ENCODE measurements around the gene SOX6. TPM values are rescaled to one million over a fixed set of nuclear protein-coding genes. Genes with fewer than 3 reads are reported as not detected.

Gene SOX6
- total and polyA plus RNA-seq, 2 experiments from 2014 or later, result 0.03 to 0.66 TPM

DNA sequence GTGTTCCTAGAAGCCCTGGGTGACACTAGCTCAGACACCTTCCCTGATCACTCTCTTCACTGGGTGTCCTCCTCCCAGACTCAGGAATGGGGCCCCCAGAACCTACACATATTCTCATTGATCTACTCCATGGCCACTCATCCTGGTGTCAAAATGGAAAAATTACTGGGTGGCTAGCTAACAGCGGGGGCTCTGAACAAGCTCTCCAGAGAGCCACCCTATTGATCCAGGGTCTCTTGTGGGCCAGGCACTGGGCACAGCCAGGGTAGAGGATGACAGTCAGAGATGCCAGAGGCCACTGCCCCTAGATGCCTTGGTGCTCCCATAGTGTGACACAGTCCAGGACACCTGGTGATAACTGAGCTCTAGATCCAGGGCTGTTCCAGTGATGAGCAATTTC lies 393.1 kb downstream of the SOX6 start:
- no peak for DNase-seq (ENCODE audit: low spot score)
- no peak overlapping the region for H3K27ac ChIP-seq (ENCODE audit: low read depth)

GRCh38 chr11:15958910-15959309 lies 397.4 kb downstream of the SOX6 start:
- Histone ChIP-seq H4K20me1 (replicated peaks; ENCODE audit: insufficient read depth) (no peaks in the 10 kb centered on the region), H3K36me3 (ENCODE audit: insufficient read depth) (no peaks in the 10 kb centered on the region), H2AFZ (no peak overlapping the region), H3K4me1 (ENCODE audit: insufficient read depth) (no peaks in the 10 kb centered on the region), H3K27ac (ENCODE audit: low read depth) (no peak overlapping the region), H3K4me3 (no peak overlapping the region), H3F3A (replicated peaks; ENCODE audit: low read depth) (no peaks in the 10 kb centered on the region), H3K27me3 (ENCODE audit: insufficient read depth) (no peaks in the 10 kb centered on the region), H3K9me2 (ENCODE audit: insufficient read depth) (no peaks in the 10 kb centered on the region), H3K4me2 (no peak overlapping the region), H3K79me2 (replicated peaks; ENCODE audit: insufficient read depth) (no peaks in the 10 kb centered on the region)
- ATAC-seq (no peak), DNase-seq (ENCODE audit: low spot score) (no peak)
- TF ChIP-seq POLR2AphosphoS5 (IDR thresholded peaks at IDR 0.05; ENCODE audit: low read depth) (no peak), EZH2 (IDR thresholded peaks at IDR 0.05; ENCODE audit: low read depth, unreplicated experiment) (no peak), NANOG (IDR thresholded peaks at IDR 0.05; ENCODE audit: borderline replicate concordance) (no peak)
- TF ChIP-seq, protein P1, sequence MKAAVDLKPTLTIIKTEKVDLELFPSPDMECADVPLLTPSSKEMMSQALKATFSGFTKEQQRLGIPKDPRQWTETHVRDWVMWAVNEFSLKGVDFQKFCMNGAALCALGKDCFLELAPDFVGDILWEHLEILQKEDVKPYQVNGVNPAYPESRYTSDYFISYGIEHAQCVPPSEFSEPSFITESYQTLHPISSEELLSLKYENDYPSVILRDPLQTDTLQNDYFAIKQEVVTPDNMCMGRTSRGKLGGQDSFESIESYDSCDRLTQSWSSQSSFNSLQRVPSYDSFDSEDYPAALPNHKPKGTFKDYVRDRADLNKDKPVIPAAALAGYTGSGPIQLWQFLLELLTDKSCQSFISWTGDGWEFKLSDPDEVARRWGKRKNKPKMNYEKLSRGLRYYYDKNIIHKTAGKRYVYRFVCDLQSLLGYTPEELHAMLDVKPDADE (IDR thresholded peaks at IDR 0.05), result no peak
- Mint-ChIP-seq H3K4me3 (no peak overlapping the region), H3K27ac (no peak overlapping the region), H3K4me1 (no peaks in the 10 kb centered on the region), H3K36me3 (ENCODE audit: low read depth) (no peaks in the 10 kb centered on the region), H3K9me3 (no peaks in the 10 kb centered on the region), H3K27me3 (ENCODE audit: insufficient read depth, low read depth, poor library complexity) (peaks cover 3% of the 10 kb centered on the region)

More for the DNA sequence above, 393.1 kb downstream of the SOX6 start:
- Histone ChIP-seq H3K4me3 (no peak overlapping the region), H3K79me2 (replicated peaks; ENCODE audit: insufficient read depth) (no peaks in the 10 kb centered on the region), H3K36me3 (ENCODE audit: insufficient read depth) (no peaks in the 10 kb centered on the region), H3F3A (replicated peaks; ENCODE audit: low read depth) (no peaks in the 10 kb centered on the region), H3K4me1 (ENCODE audit: insufficient read depth) (peaks cover 2% of the 10 kb centered on the region; the same call in 1 of the 2 replicates), H3K4me2 (no peak overlapping the region), H2AFZ (no peak overlapping the region), H3K27me3 (ENCODE audit: insufficient read depth) (no peaks in the 10 kb centered on the region), H3K9me2 (ENCODE audit: insufficient read depth) (0 out of 2 replicates have a peak, but pooled peaks cover 3% of the 10 kb centered on the region), H4K20me1 (replicated peaks; ENCODE audit: insufficient read depth) (no peaks in the 10 kb centered on the region)
- H3K9me3 Mint-ChIP-seq, result no peaks in the 10 kb centered on the region
- H3K4me1 Mint-ChIP-seq, result 0 out of 3 replicates have a peak, but pooled peaks cover 4% of the 10 kb centered on the region
- no peak for ATAC-seq
- H3K36me3 Mint-ChIP-seq (ENCODE audit: low read depth), result no peaks in the 10 kb centered on the region
- TF ChIP-seq NANOG (IDR thresholded peaks at IDR 0.05; ENCODE audit: borderline replicate concordance) (no peak), CTCF (conservative IDR thresholded peaks at IDR 0.05; ENCODE audit: low read depth in 2 of 2) (no peak), STAT1 (IDR thresholded peaks at IDR 0.05; ENCODE audit: unreplicated experiment) (no peak), POLR2AphosphoS5 (IDR thresholded peaks at IDR 0.05; ENCODE audit: low read depth) (no peak), EZH2phosphoT487 (IDR thresholded peaks at IDR 0.05; ENCODE audit: unreplicated experiment) (no peak), ZNF114 (CRISPR knock-in tag; IDR thresholded peaks at IDR 0.05) (no peak), JUNB (IDR thresholded peaks at IDR 0.05; ENCODE audit: unreplicated experiment) (no peak)
- TF ChIP-seq, protein P1 (IDR thresholded peaks at IDR 0.05), result no peak
- no peak overlapping the region for H3K4me3 Mint-ChIP-seq
- H3K27me3 Mint-ChIP-seq (ENCODE audit: insufficient read depth, low read depth, poor library complexity), result peaks cover 3% of the 10 kb centered on the region
- no peak overlapping the region for H3K27ac Mint-ChIP-seq

All from GM23338 (cell line).